Right forelimb (tissue), 1 donor: Measurements from ENCODE around the gene RAD51B.
"Not testable (repeated sequence)": the region's sequence is repeated elsewhere in the genome, so short reads cannot be mapped to it uniquely, and the experiment has no call there.

ENCODE experiments used
- DNase-seq: peaks from one replicate; pipeline ENCODE4 v3.0.0-alpha.2; 2018

The RAD51B gene

GRCh38 chr14:68033336-68033932 is 213.9 kb downstream of the RAD51B start:
- no peak for DNase-seq

GRCh38 chr14:68034896-68035295 is 215.3 kb downstream of the RAD51B start:
- no peak for DNase-seq

DNA sequence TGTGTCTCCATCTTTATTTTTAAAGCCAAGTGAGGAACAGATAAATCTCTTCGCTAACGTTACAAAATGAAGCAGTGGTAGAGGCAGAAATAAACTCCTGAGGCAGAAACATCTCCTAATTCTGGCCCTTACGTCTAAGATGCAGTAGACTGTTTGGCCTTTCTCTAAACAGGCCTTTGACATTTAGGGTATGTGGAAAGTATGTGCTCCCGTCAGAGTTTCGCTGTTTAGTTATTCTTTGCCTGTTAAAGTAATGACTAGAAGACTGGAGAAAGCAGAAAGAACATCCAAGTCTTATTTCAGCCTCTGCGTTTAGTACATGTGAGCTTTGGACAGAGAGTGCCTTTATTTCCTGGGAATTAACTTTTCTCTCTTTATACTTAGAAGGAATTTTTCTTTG is 216.6 kb downstream of the RAD51B start:
- no peak for DNase-seq

- no peak for DNase-seq
These were observed 220.0 kb downstream of the RAD51B start for GRCh38 chr14:68039593-68039992.

GRCh38 chr14:68040633-68041369 is 221.2 kb downstream of the RAD51B start:
- DNase-seq = no peak

- peak; percentile 51 for DNase-seq
These were observed 222.3 kb downstream of the RAD51B start for GRCh38 chr14:68041876-68042354.

- DNase-seq = no peak
These were observed 223.1 kb downstream of the RAD51B start for GRCh38 chr14:68042586-68043210.

DNA sequence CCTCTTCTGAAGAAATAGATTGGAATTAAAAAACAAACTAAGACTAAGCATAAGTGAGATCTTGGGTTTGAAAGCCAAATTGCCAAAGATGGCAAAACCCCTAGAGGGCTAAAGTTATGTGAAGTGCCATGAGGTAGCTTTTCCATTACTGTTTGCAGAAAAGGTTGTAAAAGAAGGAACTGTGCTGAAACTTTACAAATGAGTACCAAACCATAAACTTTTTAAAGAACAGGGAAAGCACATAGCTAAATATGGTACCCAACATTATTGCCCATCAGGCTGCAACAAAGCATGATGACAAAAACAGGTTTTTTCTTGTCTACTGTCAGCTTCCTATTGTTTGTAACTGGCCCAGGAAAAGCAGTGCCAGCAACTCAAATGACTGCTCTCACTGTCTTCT is 224.2 kb downstream of the RAD51B start:
- no peak for DNase-seq

- no peak for DNase-seq
These were observed 228.3 kb downstream of the RAD51B start for GRCh38 chr14:68047906-68048305.

DNA sequence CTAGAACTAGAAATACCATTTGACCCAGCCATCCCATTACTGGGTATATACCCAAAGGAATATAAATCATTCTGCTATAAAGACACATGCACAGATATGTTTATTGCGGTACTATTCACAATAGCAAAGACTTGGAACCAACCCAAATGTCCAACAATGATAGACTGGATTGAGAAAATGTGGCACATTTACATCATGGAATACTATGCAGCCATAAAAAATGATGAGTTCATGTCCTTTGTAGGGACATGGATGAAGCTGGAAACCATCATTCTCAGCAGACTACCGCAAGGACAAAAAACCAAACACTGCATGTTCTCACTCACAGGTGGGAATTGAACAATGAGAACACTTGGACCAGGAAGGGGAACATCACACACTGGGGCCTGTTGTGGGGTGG is 229.2 kb downstream of the RAD51B start:
- not testable (repeated sequence) for DNase-seq

DNA sequence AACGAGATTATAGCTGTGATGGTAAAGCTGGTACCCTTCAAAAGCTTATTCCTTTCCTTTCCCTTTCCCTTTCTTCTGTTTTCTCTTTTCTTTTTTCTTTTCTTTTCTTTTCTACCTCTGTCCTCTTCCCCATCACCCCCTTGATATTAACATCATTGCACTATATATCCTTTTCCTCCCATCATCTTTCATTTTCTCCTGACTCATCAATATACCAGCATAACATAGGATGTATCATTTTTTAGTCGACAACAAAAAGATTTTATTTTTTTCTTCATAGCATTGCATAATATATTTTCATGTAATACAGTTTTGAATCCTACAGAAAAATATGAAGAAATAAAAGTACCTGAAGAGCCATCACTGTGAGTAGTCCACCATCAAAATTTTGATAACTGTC is 230.6 kb downstream of the RAD51B start:
- no peak for DNase-seq

DNA sequence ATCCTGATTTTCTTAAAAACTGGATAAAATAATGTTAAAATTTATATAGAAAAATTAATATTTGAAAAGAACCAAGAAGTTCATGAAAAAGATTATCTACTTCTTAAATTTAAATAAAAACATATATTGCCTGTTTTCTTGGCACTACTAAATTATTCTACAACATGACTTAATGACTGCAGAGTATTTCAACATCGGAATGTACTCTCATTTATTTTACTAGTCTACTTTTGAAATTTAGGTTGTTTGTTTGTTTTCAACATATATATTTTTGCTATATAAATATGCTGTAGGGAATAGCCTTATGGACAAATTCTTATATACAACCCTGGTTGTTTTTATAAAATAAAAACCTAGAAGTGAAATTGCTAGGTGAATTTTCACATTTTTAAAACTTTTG is 231.6 kb downstream of the RAD51B start:
- DNase-seq = no peak

DNA sequence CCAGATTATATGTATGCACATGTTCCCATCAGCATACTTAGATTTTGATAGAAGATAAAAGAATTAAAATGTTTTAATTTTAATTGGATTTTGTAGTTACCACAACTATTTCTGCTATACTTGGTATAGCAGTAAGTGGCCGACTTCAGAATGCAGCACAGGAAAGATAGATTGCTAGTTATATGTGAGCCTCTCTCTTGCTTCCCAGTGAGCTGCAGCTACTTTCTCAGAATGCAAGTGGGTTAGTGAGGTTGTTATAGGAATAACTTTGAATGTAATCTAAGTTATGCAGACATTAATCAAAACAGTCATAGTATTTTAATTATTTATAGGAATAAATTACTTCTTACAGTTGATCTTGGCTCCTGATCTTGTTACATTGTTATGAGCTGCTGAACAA is 240.6 kb downstream of the RAD51B start:
- no peak for DNase-seq

- DNase-seq = no peak
These were observed 243.1 kb downstream of the RAD51B start for GRCh38 chr14:68062651-68063050.

DNA sequence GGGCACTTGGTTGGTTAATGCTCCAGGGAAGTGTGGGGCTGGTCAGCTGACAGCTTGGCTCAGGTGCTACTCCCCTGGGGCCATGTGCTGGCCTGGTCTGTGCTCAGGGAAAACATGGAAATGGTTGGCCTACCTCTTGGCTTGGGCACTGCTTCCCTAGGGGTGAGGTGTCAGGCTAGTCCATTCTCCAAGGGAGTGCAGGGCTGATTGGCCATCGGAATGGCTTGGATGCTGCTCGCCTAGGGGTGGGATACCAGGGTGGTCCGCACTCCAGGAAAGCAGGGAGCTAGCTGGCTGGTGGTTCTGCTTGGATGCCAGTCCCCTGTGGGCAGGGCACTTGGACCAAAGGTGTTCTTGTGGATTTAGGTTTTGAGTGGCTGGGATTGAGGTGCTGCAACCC is 245.7 kb downstream of the RAD51B start:
- DNase-seq = no peak

GRCh38 chr14:68074765-68075381 is 255.3 kb downstream of the RAD51B start:
- no peak for DNase-seq

DNA sequence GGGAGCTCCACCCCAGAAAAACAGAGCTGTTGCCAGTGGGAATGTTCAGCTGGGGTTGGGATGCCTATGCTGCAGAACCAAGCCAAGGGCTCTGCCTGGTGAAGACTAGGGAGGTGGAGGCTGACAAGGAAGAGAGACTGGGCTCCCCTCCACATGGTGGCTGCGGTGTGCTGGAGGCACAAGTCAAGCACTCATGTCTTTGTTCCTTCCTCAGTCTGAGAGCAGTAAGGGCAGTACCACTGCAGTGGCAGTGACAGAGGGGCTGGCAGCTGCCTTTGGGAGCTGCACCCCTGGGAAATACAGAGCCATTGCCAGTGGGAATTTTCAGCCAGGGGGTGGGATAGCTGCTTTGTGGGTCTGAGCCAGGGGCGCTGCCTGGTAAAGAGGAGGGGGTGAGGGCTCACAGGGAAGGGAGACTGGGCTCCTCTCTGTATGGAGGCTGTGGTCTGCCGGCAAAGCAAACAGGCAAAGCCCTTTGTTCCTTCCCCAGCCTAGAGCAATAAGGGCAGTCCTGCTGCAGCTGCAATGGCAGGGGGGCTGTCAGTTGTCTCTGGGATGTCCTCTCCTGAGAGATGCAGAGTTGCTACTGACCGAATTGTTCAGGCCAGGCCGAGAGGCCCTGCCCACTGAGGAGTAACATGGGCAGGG is 255.9 kb downstream of the RAD51B start:
- no peak for DNase-seq

- no peak for DNase-seq
These were observed 256.9 kb downstream of the RAD51B start for GRCh38 chr14:68076451-68076850.

DNA sequence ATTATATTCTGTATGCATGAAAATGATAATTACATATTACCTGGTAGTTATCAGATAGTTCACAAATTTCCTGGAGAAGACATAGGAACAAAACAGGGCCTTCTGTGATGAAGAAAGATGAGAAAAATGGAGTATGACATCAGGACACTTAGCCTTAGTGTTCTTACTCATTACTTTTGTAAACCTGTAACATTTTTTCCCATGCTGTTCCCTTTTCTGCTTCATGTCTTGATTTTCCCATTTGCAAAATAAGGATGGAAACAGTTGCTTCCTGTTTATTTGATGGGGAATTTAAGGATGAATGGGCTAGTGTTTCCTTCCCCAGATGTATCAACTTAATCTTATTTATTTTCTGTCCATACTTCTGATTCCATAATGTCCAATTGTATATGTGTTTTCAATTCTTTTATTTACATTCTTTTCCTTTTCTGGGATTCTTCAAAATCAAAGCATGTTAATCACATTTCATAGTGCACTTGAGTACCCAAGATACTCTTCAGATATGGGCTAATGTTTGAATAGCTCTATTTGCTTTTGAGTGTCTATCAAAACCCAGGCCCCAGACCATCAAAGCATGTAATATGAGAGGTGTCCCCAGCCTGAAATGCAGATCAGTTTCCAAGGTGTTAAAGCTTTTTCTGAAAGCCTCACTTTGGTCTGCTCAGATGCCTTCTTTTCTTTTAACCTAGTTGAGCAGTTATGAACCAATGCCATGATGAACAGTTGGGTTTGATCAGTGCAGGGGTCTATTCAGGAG is 260.5 kb downstream of the RAD51B start:
- DNase-seq = no peak

DNA sequence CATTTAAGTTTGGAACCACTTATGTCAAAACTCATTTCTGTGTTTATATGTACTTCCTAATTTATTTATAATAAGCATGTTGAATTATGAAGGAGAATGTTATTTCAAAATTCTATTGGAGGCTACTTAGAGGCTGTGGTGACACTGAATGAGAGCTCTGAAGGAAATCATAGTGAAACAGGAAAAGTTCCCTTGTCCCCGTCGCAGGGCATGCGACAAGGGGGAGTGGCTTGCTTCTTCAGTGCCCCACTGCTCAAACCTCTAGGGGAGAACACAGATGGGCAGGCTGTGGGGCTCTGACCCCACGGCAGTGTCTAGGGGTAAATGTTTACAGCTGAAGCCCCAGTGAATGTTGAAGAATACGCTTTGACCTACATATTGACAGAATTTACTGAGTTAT is 261.9 kb downstream of the RAD51B start:
- DNase-seq = no peak

DNA sequence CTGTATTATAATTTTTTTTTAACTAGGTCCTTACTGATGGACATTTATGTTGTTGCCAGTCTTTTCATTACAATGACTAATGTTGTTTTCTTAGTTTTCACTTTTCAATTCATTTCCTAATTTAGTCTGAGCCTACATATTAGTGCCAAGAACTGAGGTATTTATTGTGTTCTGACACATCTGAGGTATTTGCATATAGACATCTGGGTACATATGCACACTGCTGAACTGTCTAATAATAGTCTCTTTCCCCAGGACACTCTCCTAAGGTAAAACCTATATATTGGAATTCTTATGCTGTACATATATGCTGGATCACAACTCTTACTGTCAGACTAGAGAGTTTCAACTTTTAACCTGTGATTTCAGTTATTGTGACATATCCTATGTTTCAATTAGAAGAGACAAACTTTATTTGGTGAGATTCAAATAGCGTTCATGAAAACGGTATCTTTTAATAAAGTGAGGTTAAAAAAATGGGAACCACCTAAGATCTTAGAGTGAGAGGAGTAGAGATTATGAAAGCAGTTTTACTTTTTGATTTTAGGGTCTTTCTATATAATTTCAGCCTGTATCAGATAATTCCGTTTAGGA is 263.2 kb downstream of the RAD51B start:
- DNase-seq = no peak

DNA sequence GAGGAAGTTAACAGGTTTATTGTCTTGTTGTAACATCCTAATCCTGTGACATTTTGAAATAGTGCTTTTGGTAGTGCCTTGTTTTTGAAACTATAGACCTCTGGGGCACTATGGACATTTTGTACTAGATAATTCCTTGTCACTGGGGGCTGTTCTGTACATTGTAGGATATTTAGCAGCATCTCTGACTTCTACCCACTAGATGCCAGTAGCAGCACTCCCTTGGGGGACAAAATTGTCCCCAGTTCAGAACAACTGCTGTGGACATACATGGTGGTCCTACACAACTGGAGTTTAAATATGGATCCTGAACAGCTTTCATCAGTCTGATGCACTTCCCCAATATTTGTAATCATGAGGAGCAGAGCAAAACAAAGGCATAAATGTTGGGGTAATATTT is 264.7 kb downstream of the RAD51B start:
- no peak for DNase-seq
